Progenitor cell of endocrine pancreas (in vitro differentiated cells): ENCODE measurements around the gene NFE2. TPM values are rescaled to one million over a fixed set of nuclear protein-coding genes. Genes with fewer than 3 reads are reported as not detected.
"Not testable (repeated sequence)": the region's sequence is repeated elsewhere in the genome, so short reads cannot be mapped to it uniquely, and the experiment has no call there.

Experiments used
- DNase-seq: peaks from one replicate; pipeline ENCODE4 v3.0.0; 2021; ENCODE audit warnings: low spot score; ENCODE audit not compliant: unreplicated experiment
- H3K27ac Mint-ChIP-seq: 2 replicates; pipeline ENCODE4 v1.8.0; 2021; ENCODE audit warnings: mild to moderate bottlenecking, moderate library complexity, mixed read lengths
- H3K27me3 Mint-ChIP-seq: 2 replicates; pipeline ENCODE4 v1.8.0; 2021; ENCODE audit warnings: mixed read lengths
- H3K36me3 Mint-ChIP-seq: 2 replicates; pipeline ENCODE4 v1.8.0; 2022; ENCODE audit warnings: mixed read lengths; ENCODE audit not compliant: insufficient read depth
- H3K4me1 Mint-ChIP-seq: 2 replicates; pipeline ENCODE4 v1.8.0; 2021; ENCODE audit warnings: low read depth, mixed read lengths
- H3K4me3 Mint-ChIP-seq: 2 replicates; pipeline ENCODE4 v1.8.0; 2021; ENCODE audit warnings: low read depth, mild to moderate bottlenecking, moderate library complexity, mixed read lengths
- H3K9me3 Mint-ChIP-seq: 2 replicates; pipeline ENCODE4 v1.8.0; 2021; ENCODE audit warnings: low read depth, mixed read lengths
- CTCF ChIP-seq: fragments of 200-600 bp; sonication (generic); IDR thresholded peaks from one replicate; pipeline ENCODE4 v1.5.0; 2021; ENCODE audit warnings: antibody characterized with exemption, mild to moderate bottlenecking; ENCODE audit not compliant: unreplicated experiment
- total RNA-seq: library from RNA; stranded (reverse); gene quantifications from 2 replicates; pipeline ENCODE4 v1.2.1, GENCODE V29; 2021

NFE2 gene
- total RNA-seq, 1 donor from 2014 or later = 17.9 TPM

- Mint-ChIP-seq H3K4me1 (peaks cover 47% of the 10 kb centered on the region), H3K36me3 (peaks cover 43% of the 10 kb centered on the region), H3K9me3 (no peaks in the 10 kb centered on the region), H3K4me3 (no peak overlapping the region), H3K27ac (peak overlapping the region; percentile 91), H3K27me3 (no peaks in the 10 kb centered on the region)
- TF ChIP-seq CTCF = no peak
- DNase-seq = no peak
Measured at GRCh38 chr12:54287261-54288157, 13.3 kb downstream of the NFE2 start.

- H3K4me1 Mint-ChIP-seq = peaks cover 57% of the 10 kb centered on the region
- peaks cover 51% of the 10 kb centered on the region for H3K36me3 Mint-ChIP-seq
- TF ChIP-seq CTCF = no peak
- H3K9me3 Mint-ChIP-seq = no peaks in the 10 kb centered on the region
- H3K27me3 Mint-ChIP-seq = no peaks in the 10 kb centered on the region
- H3K4me3 Mint-ChIP-seq = no peak overlapping the region
- peak overlapping the region; percentile 91 for H3K27ac Mint-ChIP-seq
- DNase-seq = no peak
Measured at GRCh38 chr12:54286042-54287030, 14.5 kb downstream of the NFE2 start.

GRCh38 chr12:54285150-54286041, 15.4 kb downstream of the NFE2 start:
- no peaks in the 10 kb centered on the region for H3K27me3 Mint-ChIP-seq
- H3K9me3 Mint-ChIP-seq = no peaks in the 10 kb centered on the region
- no peak overlapping the region for H3K4me3 Mint-ChIP-seq
- no peak for DNase-seq
- peaks cover 50% of the 10 kb centered on the region for H3K36me3 Mint-ChIP-seq
- H3K27ac Mint-ChIP-seq = peak overlapping the region; percentile 91
- TF ChIP-seq CTCF = peak; percentile 58
- peaks cover 57% of the 10 kb centered on the region for H3K4me1 Mint-ChIP-seq

- DNase-seq, H3K4me3 Mint-ChIP-seq, H3K9me3 Mint-ChIP-seq, H3K27me3 Mint-ChIP-seq: not testable (repeated sequence)
- Mint-ChIP-seq H3K4me1 (peaks cover 57% of the 10 kb centered on the region), H3K27ac (peak overlapping the region; percentile 92), H3K36me3 (peaks cover 49% of the 10 kb centered on the region)
Measured at GRCh38 chr12:54284070-54284780, 16.6 kb downstream of the NFE2 start.
